HG02571 (cell line): ENCODE results near the gene HIGD2B.
"Not testable (repeated sequence)": the region's sequence is repeated elsewhere in the genome, so short reads cannot be mapped to it uniquely, and the experiment has no call there.

Source experiments
- ATAC-seq: cut with Tn5 transposase; IDR thresholded peaks from one replicate; pipeline ENCODE4 v1.9.1; 2021; ENCODE audit warnings: mild to moderate bottlenecking, moderate library complexity; ENCODE audit not compliant: unreplicated experiment

The HIGD2B gene

GRCh38 chr15:72680931-72681330, 5.1 kb downstream of the HIGD2B start:
- no peak for ATAC-seq

DNA sequence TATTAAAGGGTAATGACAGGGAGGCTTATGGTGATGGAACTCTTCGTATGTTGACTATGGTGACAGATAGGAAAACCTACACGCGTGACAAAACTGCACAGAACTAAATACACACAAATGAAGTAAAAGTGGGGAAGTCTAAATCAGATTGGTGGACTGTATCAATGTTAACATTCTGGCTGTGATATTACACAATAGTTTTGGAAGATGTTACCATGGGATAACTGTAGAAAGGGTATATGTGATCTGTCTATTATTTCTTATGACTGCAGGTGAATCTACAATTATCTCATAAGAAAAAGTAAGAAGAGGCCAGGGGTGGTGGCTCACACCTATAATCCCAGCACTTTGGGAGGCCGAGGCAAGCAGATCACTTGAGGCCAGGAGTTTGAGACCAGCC, 9.1 kb downstream of the HIGD2B start:
- ATAC-seq: no peak

DNA sequence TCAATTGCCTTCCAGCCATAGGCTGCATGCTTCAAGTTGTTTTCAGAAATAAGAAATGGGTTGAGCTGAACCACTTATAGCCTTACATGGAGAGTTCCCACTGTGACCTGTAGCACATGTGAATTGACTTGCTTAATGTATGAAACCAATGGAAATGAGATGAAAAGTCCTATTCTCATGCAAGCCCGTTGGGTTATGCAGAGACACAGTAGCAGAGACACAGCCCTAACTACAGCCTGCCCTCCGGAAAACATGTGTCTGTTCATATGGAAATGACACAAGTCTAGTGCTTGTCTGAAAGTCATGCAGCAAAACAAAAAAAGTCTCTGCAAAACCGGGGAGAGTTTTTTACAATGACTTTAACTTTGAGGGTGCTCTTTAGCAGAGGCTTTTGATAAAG, 14.5 kb downstream of the HIGD2B start:
- no peak for ATAC-seq

GRCh38 chr15:72670656-72671352, 15.2 kb downstream of the HIGD2B start:
- ATAC-seq: peak; percentile 77

- not testable (repeated sequence) for ATAC-seq
Measured at GRCh38 chr15:72669803-72670202, 16.2 kb downstream of the HIGD2B start.

DNA sequence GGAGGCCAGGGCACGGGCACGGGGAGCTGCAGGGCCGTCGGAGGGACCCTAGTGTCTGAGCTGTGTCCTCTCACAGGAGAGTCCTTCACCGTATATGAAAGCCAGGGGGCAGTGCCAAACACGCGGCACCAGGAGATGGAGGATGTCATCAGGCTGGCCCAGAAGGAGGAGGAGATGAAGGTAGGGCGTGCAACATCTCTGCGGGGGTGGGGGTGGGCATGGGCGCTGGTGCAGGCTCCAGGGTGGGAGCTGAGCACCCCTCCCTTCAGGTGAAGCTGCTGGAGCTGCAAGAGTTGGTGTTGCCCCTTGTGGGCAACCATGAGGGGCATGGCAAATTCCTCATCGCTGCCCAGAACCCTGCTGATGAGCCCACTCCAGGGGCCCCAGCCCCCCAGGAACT, 20.3 kb downstream of the HIGD2B start:
- not testable (repeated sequence) for ATAC-seq

- not testable (repeated sequence) for ATAC-seq
Measured at GRCh38 chr15:72663931-72664330, 22.1 kb downstream of the HIGD2B start.

- ATAC-seq: not testable (repeated sequence)
Measured at GRCh38 chr15:72661081-72661480, 24.9 kb downstream of the HIGD2B start.

GRCh38 chr15:72656014-72656413, 30.0 kb downstream of the HIGD2B start:
- ATAC-seq: not testable (repeated sequence)

GRCh38 chr15:72654397-72654796, 31.6 kb downstream of the HIGD2B start, which contains the start of gene GOLGA6B:
Gene GOLGA6B, plus strand, starts transcription at chr15:72654697. Its CDS starts 41 bp downstream, at chr15:72654738.
- ATAC-seq: not testable (repeated sequence)

GRCh38 chr15:72648631-72649253, 37.2 kb downstream of the HIGD2B start:
- not testable (repeated sequence) for ATAC-seq

GRCh38 chr15:72642271-72642670, 43.7 kb downstream of the HIGD2B start:
- ATAC-seq: not testable (repeated sequence)

DNA sequence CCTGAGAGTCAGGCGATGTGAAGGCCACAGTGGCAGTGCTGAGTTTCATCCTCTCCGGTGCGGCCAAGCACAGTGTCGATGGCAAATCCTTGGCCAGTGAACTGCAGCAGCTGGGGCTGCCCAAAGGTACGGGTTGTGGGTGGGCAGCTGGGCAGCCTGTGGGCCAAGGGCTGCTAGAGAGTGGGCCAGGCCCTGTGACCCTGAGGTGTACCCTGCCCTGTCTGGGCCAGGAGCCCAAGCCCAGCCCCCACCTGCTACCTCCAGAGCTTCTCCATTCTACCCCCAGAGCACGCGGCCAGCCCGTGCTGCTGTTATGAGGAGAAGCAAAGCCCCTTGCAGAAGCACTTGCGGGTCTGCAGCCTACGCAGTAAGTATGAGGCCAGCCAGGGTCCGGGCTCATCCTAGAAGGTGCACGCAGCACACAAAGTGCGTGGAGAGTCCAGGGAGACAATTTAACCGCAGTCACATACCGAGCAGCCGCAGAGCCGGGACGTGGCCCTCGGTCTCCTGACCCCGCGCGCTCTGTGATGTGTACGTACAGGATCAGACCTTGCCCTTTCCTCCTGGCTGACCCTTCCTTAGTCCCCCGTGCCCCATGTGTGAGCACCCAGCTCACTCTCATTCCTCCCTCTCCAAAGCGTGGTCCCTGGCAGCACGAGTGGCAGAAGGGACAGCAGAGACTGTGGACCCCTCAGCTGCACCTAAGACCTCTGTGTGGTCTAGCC, 46.1 kb downstream of the HIGD2B start:
- ATAC-seq: not testable (repeated sequence)

- ATAC-seq: not testable (repeated sequence)
Measured at GRCh38 chr15:72636519-72637282, 49.3 kb downstream of the HIGD2B start.

DNA sequence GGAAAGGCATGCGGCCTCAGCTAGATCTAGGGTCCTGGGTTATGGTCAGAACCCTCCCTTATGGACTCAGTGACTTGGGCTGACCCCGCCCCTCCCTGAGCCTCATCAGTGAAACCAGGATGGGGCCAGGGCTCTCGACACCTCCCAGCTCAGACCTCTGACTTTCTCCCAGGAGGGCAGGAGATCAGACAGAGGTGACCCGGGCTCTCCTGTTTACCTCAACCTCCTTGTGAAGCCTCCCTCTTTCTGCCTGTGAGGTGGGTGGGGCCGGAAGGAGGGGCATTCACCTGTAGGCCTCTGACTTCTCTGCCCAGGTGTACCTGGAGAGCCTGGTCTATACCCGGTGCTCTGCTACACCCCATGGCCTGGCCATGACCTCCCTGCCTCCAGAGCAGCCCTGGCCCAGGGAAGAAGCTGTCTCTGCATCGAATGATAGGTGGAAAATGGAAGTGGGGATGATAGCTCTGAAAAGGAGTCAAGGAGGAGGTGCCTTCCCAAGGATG, 56.9 kb downstream of the HIGD2B start:
- ATAC-seq: not testable (repeated sequence)

GRCh38 chr15:72628249-72629067, 57.5 kb downstream of the HIGD2B start:
- not testable (repeated sequence) for ATAC-seq

GRCh38 chr15:72626153-72626552, 59.8 kb downstream of the HIGD2B start:
- not testable (repeated sequence) for ATAC-seq
